ENCODE results near the gene IRF2.
"Not testable (repeated sequence)": the region's sequence is repeated elsewhere in the genome, so short reads cannot be mapped to it uniquely, and the experiment has no call there.

The IRF2 gene

DNA sequence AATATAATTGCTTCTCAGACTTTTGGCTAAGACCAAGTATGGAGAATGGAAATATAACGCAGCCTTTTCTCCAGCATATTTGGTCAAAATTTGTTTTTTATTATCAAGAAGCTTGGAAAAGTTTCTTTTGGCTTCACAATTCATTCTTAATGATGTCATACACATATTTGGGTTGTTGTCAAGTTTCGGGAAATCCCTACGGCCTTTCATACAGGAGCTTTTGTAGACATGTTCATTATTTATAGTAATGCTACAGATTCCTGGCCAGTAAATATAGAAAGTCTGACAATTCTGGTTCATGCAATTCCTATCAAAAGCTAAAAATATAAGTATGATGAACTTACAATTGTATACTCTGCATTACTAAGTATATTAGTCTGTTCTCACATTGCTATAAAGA lies 112.9 kb downstream of the IRF2 start:
- DNase-seq, result peak in 1 of 42 donors; percentile 7
- intact Hi-C loops (cut with DNase I), result no loop called here

DNA sequence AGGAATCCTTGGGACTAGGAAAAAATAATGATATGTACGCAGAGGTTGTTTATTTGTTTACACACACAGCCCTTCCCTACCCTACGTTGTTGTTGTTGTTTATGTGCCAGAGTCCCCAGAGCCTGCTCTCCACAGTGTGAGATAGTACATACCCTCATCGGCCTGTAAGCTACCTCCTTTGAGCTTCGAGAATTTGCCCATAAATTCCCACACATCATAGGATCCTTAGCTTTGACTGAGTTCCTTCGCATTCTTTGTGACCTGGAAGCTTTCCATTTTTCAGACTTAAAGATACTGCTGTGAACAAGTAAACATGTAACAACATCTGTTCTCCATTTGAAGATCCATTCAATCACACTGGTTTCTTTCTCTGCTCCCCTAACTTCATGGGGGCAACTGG lies 114.5 kb downstream of the IRF2 start:
- no peak for DNase-seq
- intact Hi-C loops (cut with DNase I), result no loop called here

- peak in 2 of 42 donors; percentile 16 to 20 for DNase-seq
- intact Hi-C loops (cut with DNase I), result no loop called here
These were observed 115.7 kb downstream of the IRF2 start for GRCh38 chr4:184358521-184359232.

DNA sequence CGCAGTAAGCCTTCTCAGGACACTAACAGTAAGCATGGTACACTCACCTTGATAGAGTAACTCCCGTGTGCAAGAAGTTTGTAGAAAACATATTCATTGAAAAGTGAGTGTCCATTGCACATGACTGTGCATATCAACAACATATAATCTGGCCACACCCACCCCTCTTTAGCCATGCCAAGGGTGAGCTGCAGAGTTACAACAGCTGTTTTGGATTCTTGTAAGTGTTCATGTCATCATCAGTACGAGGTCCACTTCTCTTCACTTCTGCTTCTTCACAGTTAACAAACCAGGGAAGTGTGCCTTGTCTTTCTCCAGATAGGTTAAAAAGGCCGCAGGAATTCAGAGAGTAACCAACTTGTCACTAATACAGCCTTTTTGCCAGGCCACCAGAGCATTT lies 116.6 kb downstream of the IRF2 start:
- DNase-seq, result no peak
- intact Hi-C loops (cut with DNase I), result no loop called here

GRCh38 chr4:184357165-184357564 lies 117.2 kb downstream of the IRF2 start:
- intact Hi-C loops (cut with DNase I), result no loop called here
- no peak for DNase-seq

DNA sequence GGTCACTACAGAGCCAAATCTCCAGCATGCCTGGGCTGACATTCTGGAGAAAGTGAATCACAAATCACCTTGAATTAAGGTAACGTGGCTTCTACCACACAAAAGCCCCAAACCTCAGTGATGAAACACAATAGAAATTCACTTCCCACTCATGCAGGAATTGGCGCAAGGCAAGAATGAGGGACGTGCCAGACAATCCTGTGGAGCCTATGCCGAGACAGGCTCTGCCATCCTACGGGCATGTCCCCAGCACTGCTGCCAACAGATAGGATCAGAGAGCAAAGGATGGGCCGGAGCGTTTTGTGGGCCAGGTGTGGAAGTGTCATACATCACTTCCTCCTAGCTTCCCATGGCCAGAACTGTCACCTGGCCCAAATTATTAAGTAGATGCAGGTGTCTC lies 118.0 kb downstream of the IRF2 start:
- DNase-seq, result no peak
- intact Hi-C loops (cut with DNase I), result no loop called here

GRCh38 chr4:184355857-184356256 lies 118.5 kb downstream of the IRF2 start:
- no peak for DNase-seq
- intact Hi-C loops (cut with DNase I), result no loop called here

- intact Hi-C loops (cut with DNase I), result no loop called here
- DNase-seq, result peak in 11 of 42 donors; percentile 8 to 46 (median 31)
These were observed 119.2 kb downstream of the IRF2 start for GRCh38 chr4:184355111-184355604.

DNA sequence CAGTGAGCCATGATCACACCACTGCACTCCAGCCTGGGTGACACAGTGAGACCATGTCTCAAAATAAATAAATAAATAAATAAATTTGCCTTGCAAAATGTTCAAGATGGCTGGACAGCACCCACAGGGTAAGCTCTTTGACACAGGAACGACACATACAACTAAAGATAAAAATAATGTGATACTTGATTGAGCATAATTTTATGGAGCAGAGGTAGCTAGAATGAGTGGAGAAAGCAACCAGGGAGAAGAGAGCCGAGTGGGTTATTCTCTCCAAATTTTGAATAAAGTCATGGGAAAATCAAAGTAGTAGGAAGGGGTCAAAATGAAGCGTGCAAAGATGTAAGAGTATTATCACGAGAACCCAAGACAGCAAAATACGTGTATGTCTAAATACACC lies 121.5 kb downstream of the IRF2 start:
- no peak for DNase-seq
- intact Hi-C loops (cut with DNase I), result no loop called here

GRCh38 chr4:184351560-184352451 lies 122.5 kb downstream of the IRF2 start:
- DNase-seq, result no peak
- intact Hi-C loops (cut with DNase I), result no loop called here

DNA sequence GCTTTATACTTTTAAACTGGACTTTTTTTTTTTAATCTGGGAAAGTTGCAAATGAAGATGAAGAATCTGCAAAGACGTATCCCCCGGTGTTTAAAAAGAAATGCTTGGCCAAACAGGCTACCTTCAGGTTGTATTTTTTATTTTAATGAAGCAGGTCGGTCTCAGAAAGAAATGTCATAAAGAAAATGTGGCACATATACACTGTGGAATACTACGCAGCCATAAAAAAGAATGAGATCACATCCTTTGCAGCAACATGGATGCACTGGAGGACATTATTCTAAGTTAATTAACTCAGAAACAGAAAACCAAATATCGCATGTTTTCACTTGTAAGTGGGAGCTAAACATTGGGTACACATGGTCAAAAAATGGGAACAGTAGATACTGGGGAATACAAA lies 123.4 kb downstream of the IRF2 start:
- DNase-seq, result no peak
- intact Hi-C loops (cut with DNase I), result no loop called here

GRCh38 chr4:184350213-184350817 lies 124.0 kb downstream of the IRF2 start:
- intact Hi-C loops (cut with DNase I), result no loop called here
- no peak for DNase-seq

DNA sequence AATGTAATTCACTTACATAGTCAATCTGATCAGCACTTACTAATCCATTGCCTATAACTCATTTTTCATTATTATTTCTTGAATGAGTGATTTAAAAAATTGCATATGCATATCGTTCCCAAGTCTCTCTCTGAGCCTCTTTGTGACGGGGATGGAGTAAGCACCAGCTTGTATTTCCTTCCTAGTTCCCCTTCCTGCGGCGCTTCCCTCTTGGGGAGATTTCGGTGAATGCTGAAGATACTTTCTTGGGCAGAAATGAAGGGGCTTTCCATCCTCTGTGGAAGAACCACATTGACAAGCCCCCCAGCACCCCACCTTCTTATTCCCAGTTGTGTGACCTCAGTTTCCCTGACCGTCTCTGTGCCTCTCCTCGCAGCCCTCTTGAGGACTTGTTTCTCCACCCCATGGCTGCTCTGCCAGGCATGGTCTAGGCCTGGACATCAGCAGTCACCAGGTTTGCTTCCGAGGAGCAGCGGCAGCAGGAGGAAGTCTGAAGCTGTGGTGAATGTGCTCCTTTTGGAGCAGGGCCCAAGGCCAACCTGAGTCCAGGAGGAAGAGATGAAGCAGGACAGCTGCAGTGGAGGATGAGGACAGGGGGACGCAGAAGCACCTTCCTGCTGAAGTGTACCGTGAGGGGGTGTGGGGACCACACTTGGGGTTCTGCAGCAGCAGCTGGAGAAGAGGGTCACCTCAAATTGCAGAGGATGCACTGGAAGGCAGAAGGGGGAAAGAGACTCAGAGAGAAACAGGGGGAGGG lies 124.9 kb downstream of the IRF2 start:
- intact Hi-C loops (cut with DNase I), result no loop called here

DNA sequence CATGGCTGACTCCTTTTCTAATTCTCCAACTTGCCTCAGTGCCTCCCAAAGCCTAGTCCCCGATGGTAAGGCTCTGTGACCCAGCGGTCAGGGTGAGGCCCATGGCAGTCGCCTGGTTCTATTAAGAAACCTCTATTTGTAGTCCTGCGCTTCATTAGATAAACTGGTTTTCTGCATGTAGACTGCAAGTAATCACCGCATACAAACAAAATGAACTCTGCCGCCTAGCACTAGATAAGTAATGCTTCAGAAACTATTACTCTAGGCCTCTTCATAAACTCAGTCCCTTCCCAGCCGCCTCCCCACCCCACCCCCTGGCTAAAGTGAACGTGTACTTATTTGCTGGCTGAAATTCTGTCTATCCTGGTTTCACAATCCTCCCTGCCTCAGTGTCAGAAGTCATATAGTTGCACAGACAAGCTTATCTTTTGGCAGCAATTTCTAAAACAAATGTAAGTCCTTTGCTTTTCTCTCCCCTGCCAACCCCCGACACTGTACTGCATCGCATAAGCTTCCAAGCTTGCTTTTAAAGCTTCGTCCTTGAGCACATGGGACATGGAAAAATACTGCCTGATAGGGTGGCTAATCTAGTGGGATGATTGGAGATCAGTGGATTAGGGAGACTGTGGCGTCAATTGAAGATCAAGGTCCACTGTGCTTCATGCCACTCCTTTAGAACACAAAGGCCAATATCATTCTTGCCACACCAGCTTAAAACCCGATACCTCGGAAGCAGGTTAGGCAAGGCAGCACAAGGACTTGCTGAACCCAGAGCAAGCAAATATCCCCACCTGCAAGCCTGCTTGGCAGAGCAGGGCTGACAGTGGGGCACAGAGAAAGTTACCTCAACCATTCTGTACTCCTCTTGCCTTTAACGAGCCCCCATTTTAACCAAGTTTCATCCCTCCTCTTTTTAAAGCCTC lies 125.8 kb downstream of the IRF2 start:
- no peak for DNase-seq
- intact Hi-C loops (cut with DNase I), result no loop called here

More for the DNA sequence above, 124.9 kb downstream of the IRF2 start:
- no peak for DNase-seq

- peak in 7 of 42 donors; percentile 10 to 51 (median 23) for DNase-seq
- intact Hi-C loops (cut with DNase I), result no loop called here
These were observed 126.8 kb downstream of the IRF2 start for GRCh38 chr4:184347251-184348239.

DNA sequence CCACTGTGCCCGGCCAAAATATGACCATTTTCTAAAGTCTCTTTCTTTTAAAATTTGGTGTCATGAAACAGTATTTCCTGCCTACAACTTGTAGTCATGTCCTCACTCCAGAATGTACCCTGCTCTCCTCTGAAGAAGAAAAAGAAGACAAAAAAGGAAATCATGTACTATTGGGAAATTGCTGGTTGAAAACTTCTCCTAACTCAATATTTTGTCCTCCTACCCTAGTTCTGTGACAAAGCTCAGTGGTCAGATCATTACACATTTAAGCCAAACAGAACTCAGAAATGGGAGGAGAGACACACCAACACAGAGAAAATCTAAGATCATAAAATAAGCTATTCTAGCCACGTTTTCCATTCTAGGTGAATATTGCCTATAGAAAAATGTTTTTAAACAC lies 127.7 kb downstream of the IRF2 start:
- intact Hi-C loops (cut with DNase I), result no loop called here
- DNase-seq, result no peak

GRCh38 chr4:184346273-184346672 lies 128.1 kb downstream of the IRF2 start:
- intact Hi-C loops (cut with DNase I); DNase-seq: not testable (repeated sequence)
